Hepatocyte (in vitro differentiated cells): ENCODE results near the gene TMEM164.

Source experiments
- CTCF ChIP-seq: fragments of 200-600 bp; sonication (generic); IDR thresholded peaks from 2 replicates; pipeline ENCODE4 v1.5.1; 2016; ENCODE audit warnings: antibody characterized with exemption, mild to moderate bottlenecking; ENCODE audit not compliant: poor library complexity
- EZH2 ChIP-seq: fragments of 200-600 bp; sonication (generic); IDR thresholded peaks from 2 replicates; pipeline ENCODE4 v1.6.1; 2016; ENCODE audit warnings: antibody characterized with exemption, mild to moderate bottlenecking, borderline replicate concordance

- TF ChIP-seq EZH2 = no peak
- no peak for TF ChIP-seq CTCF
Observed at GRCh38 chrX:110087485-110088356, 84.8 kb downstream of the TMEM164 start.
